OCI-LY3 (cell line): Measurements from ENCODE around the gene PICK1.

Experiments used
- EZH2phosphoT487 ChIP-seq: fragments of 200-600 bp; shearing (Covaris generic); IDR thresholded peaks from 2 replicates; pipeline ENCODE4 v1.6.1; 2018; ENCODE audit warnings: antibody characterized with exemption, mixed run types, low read depth
- TF ChIP-seq, protein P1 (sequence below): fragments of 200-600, 300-600 bp; sonication (generic); IDR thresholded peaks from 2 replicates; pipeline ENCODE4 v1.5.1; 2014; ENCODE audit warnings: antibody characterized with exemption, low read length, low read depth

DNA sequence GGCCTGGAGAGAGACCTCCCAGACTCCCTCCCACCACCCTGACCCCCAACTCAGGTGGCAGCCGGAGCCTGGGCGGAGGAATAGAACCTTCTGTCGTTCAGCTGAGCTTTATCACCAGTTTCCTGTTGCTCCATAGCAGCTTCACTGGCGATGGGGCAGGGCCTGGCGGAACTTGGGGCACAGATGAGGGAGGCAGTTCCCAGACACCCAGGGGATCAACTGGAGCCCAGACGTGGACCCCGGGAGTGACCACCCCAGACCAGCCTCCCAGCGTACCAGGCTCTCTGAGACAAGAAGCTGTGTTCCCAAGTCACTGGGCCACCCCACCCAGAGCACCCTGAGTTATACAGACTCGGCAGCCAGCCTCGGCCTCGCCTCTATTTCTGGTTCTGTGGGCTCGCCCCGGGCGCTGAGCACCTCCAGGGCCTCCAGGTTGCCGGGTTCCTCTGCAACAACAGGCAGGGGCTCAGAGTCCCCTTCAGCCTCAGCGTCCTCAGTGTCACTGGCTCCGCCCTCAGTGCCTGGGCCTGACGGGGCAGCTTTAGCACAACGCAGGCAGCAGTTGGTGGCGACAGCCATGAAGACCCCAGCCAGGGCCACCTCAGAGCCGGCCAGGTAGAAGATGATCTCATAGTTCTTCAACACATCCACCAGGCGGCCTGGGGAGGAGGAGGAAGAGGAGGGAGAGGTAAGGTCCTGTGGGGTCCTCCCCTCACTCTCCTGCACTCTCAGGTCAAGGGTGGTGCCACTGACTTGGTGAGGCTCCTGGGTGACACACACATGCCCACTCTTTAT is 21.0 kb downstream of the PICK1 start:
- TF ChIP-seq, protein P1, sequence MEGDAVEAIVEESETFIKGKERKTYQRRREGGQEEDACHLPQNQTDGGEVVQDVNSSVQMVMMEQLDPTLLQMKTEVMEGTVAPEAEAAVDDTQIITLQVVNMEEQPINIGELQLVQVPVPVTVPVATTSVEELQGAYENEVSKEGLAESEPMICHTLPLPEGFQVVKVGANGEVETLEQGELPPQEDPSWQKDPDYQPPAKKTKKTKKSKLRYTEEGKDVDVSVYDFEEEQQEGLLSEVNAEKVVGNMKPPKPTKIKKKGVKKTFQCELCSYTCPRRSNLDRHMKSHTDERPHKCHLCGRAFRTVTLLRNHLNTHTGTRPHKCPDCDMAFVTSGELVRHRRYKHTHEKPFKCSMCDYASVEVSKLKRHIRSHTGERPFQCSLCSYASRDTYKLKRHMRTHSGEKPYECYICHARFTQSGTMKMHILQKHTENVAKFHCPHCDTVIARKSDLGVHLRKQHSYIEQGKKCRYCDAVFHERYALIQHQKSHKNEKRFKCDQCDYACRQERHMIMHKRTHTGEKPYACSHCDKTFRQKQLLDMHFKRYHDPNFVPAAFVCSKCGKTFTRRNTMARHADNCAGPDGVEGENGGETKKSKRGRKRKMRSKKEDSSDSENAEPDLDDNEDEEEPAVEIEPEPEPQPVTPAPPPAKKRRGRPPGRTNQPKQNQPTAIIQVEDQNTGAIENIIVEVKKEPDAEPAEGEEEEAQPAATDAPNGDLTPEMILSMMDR = no peak
- no peak for TF ChIP-seq EZH2phosphoT487
